GM04504 (cell line): ENCODE results near the gene FHL1.
A peak's percentile ranks its signal among the peaks of the same experiment; 100 is the strongest.
"Not testable (repeated sequence)": the region's sequence is repeated elsewhere in the genome, so short reads cannot be mapped to it uniquely, and the experiment has no call there.

Experiments
- DNase-seq: peaks from one replicate; pipeline ENCODE4 v3.0.0-alpha.2; 2012; ENCODE audit warnings: low read depth

Gene FHL1

DNA sequence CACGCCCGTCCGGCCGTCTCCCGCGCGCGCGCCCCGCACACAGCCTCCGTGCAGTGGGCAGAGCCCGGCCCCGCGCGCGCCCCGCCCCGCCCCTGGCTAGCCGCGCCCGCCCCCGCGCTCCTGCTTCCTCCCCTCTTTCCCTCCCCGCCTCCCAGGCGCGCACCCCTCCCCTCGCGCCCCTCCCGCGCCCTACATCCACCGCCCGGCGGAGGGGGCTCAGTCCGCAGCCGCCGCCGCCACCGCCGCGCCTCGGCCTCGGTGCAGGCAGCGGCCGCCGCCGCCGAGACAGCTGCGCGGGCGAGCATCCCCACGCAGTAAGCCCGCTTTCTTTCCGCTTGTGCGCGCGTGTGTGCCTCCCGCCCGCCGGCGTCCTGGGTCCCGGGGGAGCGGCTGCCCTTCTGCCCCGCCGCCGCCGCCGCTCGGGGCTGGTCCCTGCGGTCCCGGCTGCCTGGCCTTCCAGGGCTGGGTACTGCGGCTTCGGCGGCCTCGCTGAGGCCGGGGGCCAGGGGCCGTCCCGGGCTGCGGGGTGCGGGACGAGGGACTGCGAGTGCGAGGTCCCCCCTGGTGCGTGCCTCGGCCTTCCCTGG, at the start of gene FHL1:
TSS of gene FHL1 (plus strand) at position 219 of the 587 bp plus-strand sequence.
- no peak for DNase-seq

- DNase-seq = no peak
Measured at GRCh38 chrX:136097871-136098805, 49.2 kb upstream of the FHL1 start.

- DNase-seq = no peak
Measured at GRCh38 chrX:136104936-136105335, 42.4 kb upstream of the FHL1 start.

DNA sequence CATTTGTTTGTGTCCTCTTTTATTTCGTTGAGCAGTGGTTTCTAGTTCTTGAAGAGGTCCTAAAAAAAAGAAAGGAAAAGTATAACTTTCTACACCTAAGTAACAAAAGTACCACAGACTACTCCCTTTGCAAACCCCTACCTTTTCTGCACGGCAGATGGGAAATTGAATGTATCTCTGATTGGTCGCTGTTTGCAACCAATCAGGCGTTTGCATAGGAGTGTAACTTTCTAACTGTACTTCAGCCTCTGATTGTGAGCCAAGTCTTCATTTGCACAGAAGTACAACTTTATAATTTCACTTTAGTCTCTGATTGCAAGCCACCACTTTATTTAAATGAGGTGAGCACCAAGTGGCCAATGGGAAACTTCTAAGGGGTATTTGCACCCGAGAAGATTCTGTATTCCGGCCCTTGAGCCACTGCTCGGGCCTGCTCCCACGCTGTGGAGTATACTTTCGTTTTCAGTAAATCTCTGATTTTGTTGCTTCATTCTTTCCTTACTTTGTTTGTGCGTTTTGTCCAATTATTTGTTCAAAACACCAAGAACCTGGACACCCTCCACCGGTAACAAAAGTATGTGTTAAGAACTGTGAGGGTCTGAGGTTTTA, 40.3 kb upstream of the FHL1 start:
- no peak for DNase-seq

GRCh38 chrX:136108905-136109304, 38.4 kb upstream of the FHL1 start:
- DNase-seq = not testable (repeated sequence)

DNA sequence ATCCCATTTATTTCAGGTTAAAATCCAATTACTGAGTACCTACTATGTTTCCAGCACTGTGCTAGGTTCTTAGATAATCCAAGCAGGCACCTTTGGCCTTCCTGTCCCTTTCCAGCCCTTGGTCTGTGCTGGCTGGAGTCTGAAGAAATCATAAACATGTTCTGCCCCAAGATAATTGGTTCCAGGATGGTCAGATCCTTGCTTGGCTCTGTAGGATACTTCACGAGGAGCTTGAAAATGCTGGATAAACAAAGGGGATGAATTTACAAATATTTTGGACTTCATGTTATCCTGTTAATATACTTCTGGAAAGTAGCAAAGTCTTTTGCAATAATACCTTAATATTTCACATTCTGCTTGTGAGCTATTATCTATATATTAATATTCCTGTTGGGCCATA, 35.0 kb upstream of the FHL1 start:
- DNase-seq = no peak

- DNase-seq = no peak
Measured at GRCh38 chrX:136112778-136113177, 34.6 kb upstream of the FHL1 start.

GRCh38 chrX:136115126-136115903, 32.0 kb upstream of the FHL1 start:
- DNase-seq = no peak

DNA sequence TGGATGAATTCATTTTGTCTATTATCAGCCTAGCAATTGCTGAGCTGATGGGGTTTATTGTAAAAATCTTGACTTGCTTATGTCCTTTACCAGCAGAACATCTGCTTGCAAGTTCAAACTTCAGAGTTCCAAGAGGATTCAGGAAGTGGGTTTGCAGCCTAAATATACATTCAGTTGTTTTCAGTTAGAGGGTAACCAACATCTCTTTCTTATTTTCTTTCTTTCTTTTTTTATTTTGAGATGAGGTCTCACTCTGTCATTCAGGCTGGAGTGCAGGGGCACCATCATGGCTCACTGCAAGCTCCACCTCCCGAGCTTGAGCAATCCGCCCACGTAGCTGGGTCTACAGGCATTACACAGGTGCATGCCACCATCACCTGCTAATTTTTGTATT, 31.4 kb upstream of the FHL1 start:
- no peak for DNase-seq

DNA sequence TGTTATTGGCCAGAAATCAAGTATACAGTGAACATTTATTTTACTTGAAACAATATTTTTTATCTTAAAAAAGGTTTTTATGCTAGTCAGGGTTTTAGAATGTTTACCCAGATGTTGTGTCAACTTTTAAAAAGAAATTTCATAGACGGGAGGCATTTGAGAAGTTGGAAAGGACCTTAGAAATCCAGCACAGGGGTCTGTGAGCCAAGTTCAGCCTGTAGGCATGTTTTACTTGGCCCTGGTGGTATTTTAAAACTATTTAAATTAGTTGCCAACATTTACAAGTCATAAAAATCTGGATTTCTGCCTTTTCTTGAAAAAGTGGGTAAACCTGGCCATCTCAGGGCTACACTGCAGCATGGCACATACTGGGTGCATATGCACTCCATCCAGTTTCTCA, 25.5 kb upstream of the FHL1 start:
- no peak for DNase-seq

DNA sequence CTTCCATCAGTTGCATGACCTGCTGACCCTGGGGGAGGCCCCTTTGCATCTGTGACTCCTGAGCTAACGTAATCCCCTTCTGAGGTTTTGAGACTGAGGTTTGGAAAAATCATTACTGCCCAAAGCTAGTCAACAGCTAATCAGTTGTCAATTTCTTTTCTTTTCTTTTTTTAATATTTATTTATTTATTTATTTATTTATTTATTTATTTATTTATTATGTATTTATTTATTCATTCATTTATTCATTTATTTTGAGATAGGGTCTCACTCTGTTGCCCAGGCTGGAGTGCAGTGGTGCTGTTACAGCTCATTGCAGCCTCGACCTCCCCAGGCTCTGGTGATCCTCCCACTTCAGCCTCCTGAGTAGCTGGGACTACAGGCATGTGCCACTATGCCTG, 25.1 kb upstream of the FHL1 start:
- DNase-seq = no peak

DNA sequence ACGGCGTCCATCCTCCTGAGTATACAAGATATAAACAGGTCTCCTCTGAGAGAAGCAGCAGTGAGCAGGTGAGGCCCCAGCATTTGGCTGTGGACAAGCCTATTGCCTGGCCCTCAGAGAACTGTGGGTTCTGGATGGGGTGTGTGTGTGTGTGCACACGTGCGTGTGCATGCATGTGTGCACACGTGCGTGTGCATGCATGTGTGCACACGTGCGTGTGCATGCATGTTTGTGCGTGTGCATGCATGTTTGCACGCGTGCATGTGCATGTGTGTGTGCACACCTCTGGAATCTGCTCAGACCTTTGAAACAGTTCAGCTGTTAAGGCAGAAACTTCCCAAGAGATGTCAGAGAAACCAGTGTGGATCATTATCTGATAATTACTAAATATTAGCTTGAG, 22.2 kb upstream of the FHL1 start:
- DNase-seq = no peak

- no peak for DNase-seq
Measured at GRCh38 chrX:136126371-136126770, 21.0 kb upstream of the FHL1 start.

- no peak for DNase-seq
Measured at GRCh38 chrX:136126872-136127406, 20.4 kb upstream of the FHL1 start.

- DNase-seq = no peak
Measured at GRCh38 chrX:136128743-136129142, 18.6 kb upstream of the FHL1 start.

- DNase-seq = peak; percentile 56
Measured at GRCh38 chrX:136130931-136131833, 16.2 kb upstream of the FHL1 start.

GRCh38 chrX:136138939-136139338, 8.4 kb upstream of the FHL1 start:
- DNase-seq = no peak

DNA sequence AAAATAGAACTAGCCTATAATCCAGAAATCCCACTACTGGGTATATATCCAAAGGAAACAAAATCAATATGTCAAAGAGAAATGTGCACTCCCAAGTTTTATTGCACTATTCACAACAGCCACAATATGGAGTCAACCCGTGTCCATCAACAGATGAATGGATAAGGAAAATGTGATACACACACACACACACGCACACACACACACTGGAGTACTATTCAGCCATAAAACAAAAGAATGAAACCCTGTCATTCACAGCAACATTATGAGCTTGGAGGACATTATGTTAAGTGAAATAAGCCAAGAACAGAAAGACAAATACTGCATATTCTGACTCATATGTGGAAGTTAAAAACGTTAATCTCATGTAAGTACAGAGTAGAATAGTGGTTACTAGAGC, 5.8 kb upstream of the FHL1 start:
- DNase-seq = no peak

- DNase-seq = no peak
Measured at GRCh38 chrX:136142592-136142991, 4.7 kb upstream of the FHL1 start.

- no peak for DNase-seq
Measured at GRCh38 chrX:136143711-136144110, 3.6 kb upstream of the FHL1 start.
